Uterus (tissue), 4 donors: ENCODE data around the gene NFKB2. TPM values are rescaled to one million over a fixed set of nuclear protein-coding genes. Genes with fewer than 3 reads are reported as not detected.

Experiments used
- DNase-seq, 2 donors: peaks; one replicate each; pipeline ENCODE4 v3.0.0-alpha.2; 2019 to 2020
- H3K27ac ChIP-seq, 2 donors: fragments of 200-600 bp; sonication (generic); 1 replicate in 1 of 2; 2 replicates in 1 of 2; pipeline ENCODE4 v1.5.1; 2016 to 2018
- H3K27me3 ChIP-seq, 2 donors: fragments of 200-600 bp; sonication (generic); one replicate each; pipeline ENCODE4 v1.5.1; 2018 to 2019; ENCODE audit warnings: control low read depth in 1 of 2
- H3K36me3 ChIP-seq, 2 donors: fragments of 200-600 bp; sonication (generic); one replicate each; pipeline ENCODE4 v1.5.1; 2019; ENCODE audit warnings: control low read depth in 1 of 2
- H3K4me1 ChIP-seq, 2 donors: fragments of 200-600 bp; sonication (generic); one replicate each; pipeline ENCODE4 v1.5.1; 2018 to 2019; ENCODE audit warnings: control low read depth in 1 of 2
- H3K4me3 ChIP-seq, 2 donors: fragments of 200-600 bp; sonication (generic); 1 replicate in 1 of 2; 2 replicates in 1 of 2; pipeline ENCODE4 v1.5.1; 2018 to 2019; ENCODE audit warnings: mild to moderate bottlenecking in 1 of 2
- H3K9me3 ChIP-seq, 2 donors: fragments of 200-600 bp; sonication (generic); one replicate each; pipeline ENCODE4 v1.5.1; 2019; ENCODE audit warnings: control low read depth in 1 of 2
- POLR2A ChIP-seq, 2 donors: fragments of 450-650 bp; IDR thresholded peaks; one replicate each; pipeline ENCODE4 v1.6.1; 2016; ENCODE audit warnings: antibody characterized with exemption in 2 of 2, mild to moderate bottlenecking in 1 of 2, moderate library complexity in 1 of 2
- intact Hi-C: fragments of 100-400 bp; cut with DNase I; formaldehyde crosslinking; loops from one replicate; pipeline ENCODE4 v1.15.1; 2023; ENCODE audit warnings: low total_unique reads
- total RNA-seq, 4 donors: library from RNA; depleted of rRNA in 3 of 4; stranded (reverse); fragments of >200 nt in 3 of 4; gene quantifications; one replicate each; pipeline versions ENCODE4 v1.1.0 to v1.2.4, GENCODE V29; 2014 to 2023
- TF ChIP-seq, protein P1 (sequence below), 4 experiments: fragments of 200-600 bp in 2 of 4; fragments of 450-650 bp in 2 of 4; sonication (generic) in 2 of 4; IDR thresholded peaks; one replicate each; pipeline ENCODE4 v1.5.1; 2016 to 2019; ENCODE audit warnings: antibody characterized with exemption in 4 of 4, mild to moderate bottlenecking in 2 of 4, moderate library complexity in 1 of 4
- donor health status: DM: yes; HTN: yes; CAD: no.

The NFKB2 gene
- total RNA-seq, 4 donors from 2014 or later = 6.4 to 61.7 (median 10.7) TPM

GRCh38 chr10:102422545-102423129 lies 27.1 kb downstream of the NFKB2 start:
- peak in 1 of 2 donors; percentile 73 for DNase-seq
- intact Hi-C loops = no loop called here
- peaks cover 0 to 11% of the 10 kb centered on the region in 2 donors for H3K4me1 ChIP-seq

GRCh38 chr10:102423372-102423968 lies 28.0 kb downstream of the NFKB2 start:
- no peak overlapping the region for H3K4me3 ChIP-seq
- peak overlapping the region in 1 of 2 donors; percentile 92 for H3K27ac ChIP-seq
- peaks cover 0 to 11% of the 10 kb centered on the region in 2 donors for H3K4me1 ChIP-seq
- intact Hi-C loops = no loop called here
- no peaks in the 10 kb centered on the region for H3K9me3 ChIP-seq
- DNase-seq = no peak
- TF ChIP-seq POLR2A (IDR thresholded peaks at IDR 0.05) = no peak
- TF ChIP-seq, protein P1, sequence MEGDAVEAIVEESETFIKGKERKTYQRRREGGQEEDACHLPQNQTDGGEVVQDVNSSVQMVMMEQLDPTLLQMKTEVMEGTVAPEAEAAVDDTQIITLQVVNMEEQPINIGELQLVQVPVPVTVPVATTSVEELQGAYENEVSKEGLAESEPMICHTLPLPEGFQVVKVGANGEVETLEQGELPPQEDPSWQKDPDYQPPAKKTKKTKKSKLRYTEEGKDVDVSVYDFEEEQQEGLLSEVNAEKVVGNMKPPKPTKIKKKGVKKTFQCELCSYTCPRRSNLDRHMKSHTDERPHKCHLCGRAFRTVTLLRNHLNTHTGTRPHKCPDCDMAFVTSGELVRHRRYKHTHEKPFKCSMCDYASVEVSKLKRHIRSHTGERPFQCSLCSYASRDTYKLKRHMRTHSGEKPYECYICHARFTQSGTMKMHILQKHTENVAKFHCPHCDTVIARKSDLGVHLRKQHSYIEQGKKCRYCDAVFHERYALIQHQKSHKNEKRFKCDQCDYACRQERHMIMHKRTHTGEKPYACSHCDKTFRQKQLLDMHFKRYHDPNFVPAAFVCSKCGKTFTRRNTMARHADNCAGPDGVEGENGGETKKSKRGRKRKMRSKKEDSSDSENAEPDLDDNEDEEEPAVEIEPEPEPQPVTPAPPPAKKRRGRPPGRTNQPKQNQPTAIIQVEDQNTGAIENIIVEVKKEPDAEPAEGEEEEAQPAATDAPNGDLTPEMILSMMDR (IDR thresholded peaks at IDR 0.05) = no peak
- no peaks in the 10 kb centered on the region for H3K27me3 ChIP-seq
- no peaks in the 10 kb centered on the region for H3K36me3 ChIP-seq

More at GRCh38 chr10:102422545-102423129, 27.1 kb downstream of the NFKB2 start:
- Histone ChIP-seq H3K36me3 (no peaks in the 10 kb centered on the region), H3K9me3 (no peaks in the 10 kb centered on the region), H3K27ac (peak overlapping the region; percentile 92), H3K4me3 (peak overlapping the region; percentile 79 to 92), H3K27me3 (peaks cover 0 to 7% of the 10 kb centered on the region in 2 donors)
- TF ChIP-seq, protein P1 (IDR thresholded peaks at IDR 0.05) = peak; percentile 76 to 84 (median 78)
- peak in 1 of 2 donors; percentile 19 for TF ChIP-seq POLR2A (IDR thresholded peaks at IDR 0.05)

DNA sequence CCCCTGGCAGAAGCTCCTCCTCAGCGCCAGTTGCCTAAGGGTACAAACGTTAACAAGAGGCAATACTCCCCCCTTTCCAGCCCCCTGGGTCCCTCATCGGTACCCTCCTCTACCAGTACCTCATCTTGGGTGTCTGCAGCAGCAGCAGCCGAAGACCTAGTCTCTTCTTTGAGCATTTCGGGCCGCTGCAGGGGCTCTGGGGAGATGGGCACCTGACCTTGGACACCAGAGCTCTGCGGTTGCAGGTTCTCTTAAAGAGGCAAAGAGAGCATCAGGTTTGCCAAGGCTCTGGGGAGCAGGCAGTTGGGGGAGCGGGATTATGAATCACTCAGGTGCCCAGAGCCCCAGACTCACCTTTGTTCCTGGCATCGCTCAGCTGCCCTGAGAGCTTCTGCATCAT lies 28.6 kb downstream of the NFKB2 start:
- intact Hi-C loops = no loop called here
- TF ChIP-seq, protein P1 (IDR thresholded peaks at IDR 0.05) = no peak
- no peak for TF ChIP-seq POLR2A (IDR thresholded peaks at IDR 0.05)
- Histone ChIP-seq H3K27ac (no peak overlapping the region), H3K36me3 (no peaks in the 10 kb centered on the region), H3K4me1 (peaks cover 0 to 11% of the 10 kb centered on the region in 2 donors), H3K27me3 (no peaks in the 10 kb centered on the region), H3K4me3 (no peak overlapping the region), H3K9me3 (no peaks in the 10 kb centered on the region)
- DNase-seq = no peak

GRCh38 chr10:102424916-102425315 lies 29.4 kb downstream of the NFKB2 start:
- TF ChIP-seq, protein P1 (IDR thresholded peaks at IDR 0.05) = no peak
- TF ChIP-seq POLR2A (IDR thresholded peaks at IDR 0.05) = no peak
- Histone ChIP-seq H3K9me3 (no peaks in the 10 kb centered on the region), H3K4me3 (no peak overlapping the region), H3K4me1 (peaks cover 0 to 8% of the 10 kb centered on the region in 2 donors), H3K27ac (no peak overlapping the region), H3K36me3 (no peaks in the 10 kb centered on the region), H3K27me3 (no peaks in the 10 kb centered on the region)
- no peak for DNase-seq
- intact Hi-C loops = no loop called here

GRCh38 chr10:102425444-102425843 lies 29.9 kb downstream of the NFKB2 start:
- Histone ChIP-seq H3K27me3 (no peaks in the 10 kb centered on the region), H3K27ac (no peak overlapping the region), H3K9me3 (no peaks in the 10 kb centered on the region), H3K36me3 (no peaks in the 10 kb centered on the region), H3K4me3 (no peak overlapping the region), H3K4me1 (peaks cover 0 to 5% of the 10 kb centered on the region in 2 donors)
- intact Hi-C loops = no loop called here
- no peak for DNase-seq
- TF ChIP-seq, protein P1 (IDR thresholded peaks at IDR 0.05) = no peak
- no peak for TF ChIP-seq POLR2A (IDR thresholded peaks at IDR 0.05)
